ENCODE results near the gene SPATA2L.

Gene SPATA2L

GRCh38 chr16:89656435-89657121 lies 44.9 kb downstream of the SPATA2L start:
- DNase-seq (ENCODE audit: low read depth, low spot score) = no peak

GRCh38 chr16:89655062-89655643 lies 46.4 kb downstream of the SPATA2L start:
- DNase-seq (ENCODE audit: low read depth, low spot score) = no peak

- no peak for DNase-seq (ENCODE audit: low read depth, low spot score)
Observed at GRCh38 chr16:89653656-89654295, 47.7 kb downstream of the SPATA2L start.

GRCh38 chr16:89651584-89651983 lies 49.9 kb downstream of the SPATA2L start:
- DNase-seq (ENCODE audit: low read depth, low spot score) = no peak

GRCh38 chr16:89646906-89647305 lies 54.6 kb downstream of the SPATA2L start:
- DNase-seq (ENCODE audit: low read depth, low spot score) = no peak
